ENCODE measurements around the gene RBM42.

DNA sequence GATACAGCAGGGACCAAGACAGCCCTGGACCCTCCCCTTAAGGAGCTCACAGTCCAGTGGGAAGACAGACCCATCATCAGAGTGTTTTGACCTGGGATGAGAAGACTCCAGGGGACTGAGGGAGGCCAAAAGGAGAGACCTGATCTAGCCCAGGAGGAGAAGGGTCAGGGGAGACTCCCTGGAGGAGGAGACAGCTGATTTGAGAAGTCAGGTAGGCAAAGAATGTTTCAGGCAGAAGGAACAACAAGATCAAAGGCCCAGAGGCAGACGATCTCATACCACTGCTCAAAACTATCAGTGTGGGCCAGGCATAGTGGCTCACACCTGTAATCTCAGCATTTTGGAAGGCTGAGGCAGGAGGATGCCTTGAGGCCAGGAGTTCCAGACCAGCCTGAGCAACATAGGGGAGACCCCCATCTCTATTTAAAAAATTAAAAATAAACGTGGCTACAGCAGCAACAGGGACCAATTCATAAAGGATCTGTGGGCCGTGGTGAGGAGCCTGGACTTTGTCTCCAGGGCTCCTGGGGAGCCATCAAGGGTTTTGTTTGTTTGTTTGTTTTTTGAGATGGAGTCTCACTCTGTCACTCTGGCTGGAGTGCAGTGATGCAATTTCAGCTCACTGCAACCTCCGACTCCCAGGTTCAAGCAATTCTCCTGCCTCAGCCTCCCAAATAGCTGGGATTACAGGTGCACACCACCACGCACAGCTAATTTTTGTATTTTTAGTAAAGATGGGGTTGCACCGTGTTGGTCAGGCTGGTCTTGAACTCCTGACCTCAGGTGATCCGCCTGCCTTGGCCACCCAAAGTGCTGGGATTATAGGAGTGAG is 17.1 kb downstream of the RBM42 start:
- TF ChIP-seq, protein P1, sequence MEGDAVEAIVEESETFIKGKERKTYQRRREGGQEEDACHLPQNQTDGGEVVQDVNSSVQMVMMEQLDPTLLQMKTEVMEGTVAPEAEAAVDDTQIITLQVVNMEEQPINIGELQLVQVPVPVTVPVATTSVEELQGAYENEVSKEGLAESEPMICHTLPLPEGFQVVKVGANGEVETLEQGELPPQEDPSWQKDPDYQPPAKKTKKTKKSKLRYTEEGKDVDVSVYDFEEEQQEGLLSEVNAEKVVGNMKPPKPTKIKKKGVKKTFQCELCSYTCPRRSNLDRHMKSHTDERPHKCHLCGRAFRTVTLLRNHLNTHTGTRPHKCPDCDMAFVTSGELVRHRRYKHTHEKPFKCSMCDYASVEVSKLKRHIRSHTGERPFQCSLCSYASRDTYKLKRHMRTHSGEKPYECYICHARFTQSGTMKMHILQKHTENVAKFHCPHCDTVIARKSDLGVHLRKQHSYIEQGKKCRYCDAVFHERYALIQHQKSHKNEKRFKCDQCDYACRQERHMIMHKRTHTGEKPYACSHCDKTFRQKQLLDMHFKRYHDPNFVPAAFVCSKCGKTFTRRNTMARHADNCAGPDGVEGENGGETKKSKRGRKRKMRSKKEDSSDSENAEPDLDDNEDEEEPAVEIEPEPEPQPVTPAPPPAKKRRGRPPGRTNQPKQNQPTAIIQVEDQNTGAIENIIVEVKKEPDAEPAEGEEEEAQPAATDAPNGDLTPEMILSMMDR (IDR thresholded peaks at IDR 0.05), result no peak
- TF ChIP-seq POLR2A (IDR thresholded peaks at IDR 0.05), result no peak
- TF ChIP-seq POLR2AphosphoS5 (IDR thresholded peaks at IDR 0.05), result no peak
- no peak for TF ChIP-seq EP300 (IDR thresholded peaks at IDR 0.05)

Data from stomach (tissue), 4 donors.